Pancreas (tissue), 10 donors: ENCODE results near the gene ACTN4. TPM values are rescaled to one million over a fixed set of nuclear protein-coding genes. Genes with fewer than 3 reads are reported as not detected.

Experiments
- ATAC-seq, 4 donors: fragments of 200-7000 bp; cut with Tn5 transposase; one replicate each; pipeline versions ENCODE4 v1.8.0 to v1.9.1; 2020; ENCODE audit warnings: mild to moderate bottlenecking in 4 of 4, moderate library complexity in 4 of 4
- DNase-seq, 6 donors: peaks; one replicate each; pipeline ENCODE4 v3.0.0-alpha.2; 2020
- FAIRE-seq: peaks from 2 replicates; lab custom pipeline; 2012; peaks lifted over from hg19 to GRCh38; lab: Jason Lieb, UNC
- H3K27ac ChIP-seq, 4 donors: fragments of 200-600 bp; sonication (generic); 1 replicate in 3 of 4; 2 replicates in 1 of 4; pipeline versions ENCODE4 v1.5.0 to v1.8.0; 2020
- H3K27me3 ChIP-seq, 4 donors: fragments of 200-600 bp; one replicate each; pipeline ENCODE4 v1.8.0; 2021
- H3K36me3 ChIP-seq, 3 donors: fragments of 200-600 bp; sonication (generic) in 1 of 3; one replicate each; pipeline versions ENCODE4 v1.5.0 to v1.8.0; 2020 to 2021
- H3K4me1 ChIP-seq, 3 donors: fragments of 200-600 bp; one replicate each; pipeline ENCODE4 v1.8.0; 2021
- H3K4me3 ChIP-seq, 4 donors: fragments of 200-600 bp; sonication (generic) in 2 of 4; one replicate each; pipeline versions ENCODE4 v1.5.0 to v1.8.0; 2020 to 2021
- H3K9me3 ChIP-seq, 4 donors: fragments of 200-600 bp; one replicate each; pipeline ENCODE4 v1.8.0; 2021
- whole genome bisulfite sequencing, 2 donors: extraction: QIAGEN DNeasy Blood & Tissue Kit; methylation state at CpG; one replicate each; pipeline ENCODE4 v1.1.7; 2013; 5-methylcytosine and 5-hydroxymethylcytosine counted together
- intact Hi-C, 3 donors: fragments of 100-400 bp; cut with DNase I; formaldehyde crosslinking; loops; one replicate each; pipeline versions ENCODE4 v1.11.1 to v1.14.2; 2022
- polyA plus RNA-seq, 2 donors: library from polyadenylated mRNA; stranded (reverse); fragments of 200-250 nt; gene quantifications; one replicate each; pipeline ENCODE4 v1.2.3, GENCODE V29; 2013
- total RNA-seq, 6 donors: library from RNA; stranded (reverse); fragmentation: NEBNext Ultra II Directional in 4 of 6; extraction: Animal tissue kit (Norgen Biotek cat#: 25700) in 4 of 6; gene quantifications; one replicate each; pipeline versions ENCODE4 v1.2.1 to v1.2.4, GENCODE V29; 2021 to 2023
- TF ChIP-seq, protein P1 (sequence below), 4 donors: fragments of 200-600 bp; sonication (generic) in 3 of 4; IDR thresholded peaks; one replicate each; pipeline versions ENCODE4 v1.5.0 to v1.8.0; 2021; ENCODE audit warnings: antibody characterized with exemption in 4 of 4
- donor health status: healthy with polysubstance abuse.
- donor health status: DM: no; HTN: no; CAD: no; lungs with moderate emphysema.
- donor health status: DM: no; HTN: no; CAD: no.
- donor health status: control.
- donor health status: control.
- donor health status: Bipolar disorder and iron deficiency.
- donor health status: DM: yes; HTN: yes; CAD: no.
- donor health status: DM: no; HTN: no; CAD: no.
- donor health status: DM: no; HTN: no; CAD: no.
- donor health status: DM: yes; HTN: yes; CAD: no.

Gene ACTN4
- total and polyA plus RNA-seq, 8 donors = 98.2 to 284 (median 187) TPM

DNA sequence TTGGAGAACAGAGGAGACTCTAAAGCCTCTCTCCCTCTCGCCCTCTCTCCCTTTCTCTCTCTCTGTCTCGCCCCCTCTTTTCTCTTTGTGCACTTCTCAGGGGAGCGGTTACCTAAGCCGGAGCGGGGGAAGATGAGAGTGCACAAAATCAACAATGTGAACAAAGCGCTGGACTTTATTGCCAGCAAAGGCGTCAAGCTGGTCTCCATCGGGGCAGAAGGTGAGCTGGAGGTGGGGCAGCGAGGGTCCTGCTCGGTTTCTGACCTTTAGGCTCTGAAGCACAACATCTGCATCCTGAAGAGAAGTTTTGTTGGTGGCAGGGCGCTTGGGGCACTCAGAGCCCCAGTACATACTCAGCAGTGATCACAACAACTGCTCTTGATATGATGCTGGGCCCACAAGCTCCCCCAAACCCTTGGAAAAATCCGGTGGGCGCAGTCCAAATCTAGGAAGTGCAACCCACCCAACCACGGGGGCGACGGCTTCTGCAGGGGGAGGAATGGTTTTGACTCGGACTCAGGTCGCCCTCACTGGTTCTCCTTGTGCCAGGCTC lies 53.5 kb downstream of the ACTN4 start:
- H3K36me3 ChIP-seq = peaks cover 0 to 44% (median 17%) of the 10 kb centered on the region in 3 donors
- WGBS, 2 donors = 79 to 83% methylated on average over 18 of the region's 18 CpGs
- H3K4me1 ChIP-seq = no peaks in the 10 kb centered on the region
- DNase-seq (no peak), ATAC-seq (no peak), FAIRE-seq (no peak)
- no peak overlapping the region for H3K4me3 ChIP-seq
- no peaks in the 10 kb centered on the region for H3K27me3 ChIP-seq
- intact Hi-C loops = no loop called here
- TF ChIP-seq, protein P1, sequence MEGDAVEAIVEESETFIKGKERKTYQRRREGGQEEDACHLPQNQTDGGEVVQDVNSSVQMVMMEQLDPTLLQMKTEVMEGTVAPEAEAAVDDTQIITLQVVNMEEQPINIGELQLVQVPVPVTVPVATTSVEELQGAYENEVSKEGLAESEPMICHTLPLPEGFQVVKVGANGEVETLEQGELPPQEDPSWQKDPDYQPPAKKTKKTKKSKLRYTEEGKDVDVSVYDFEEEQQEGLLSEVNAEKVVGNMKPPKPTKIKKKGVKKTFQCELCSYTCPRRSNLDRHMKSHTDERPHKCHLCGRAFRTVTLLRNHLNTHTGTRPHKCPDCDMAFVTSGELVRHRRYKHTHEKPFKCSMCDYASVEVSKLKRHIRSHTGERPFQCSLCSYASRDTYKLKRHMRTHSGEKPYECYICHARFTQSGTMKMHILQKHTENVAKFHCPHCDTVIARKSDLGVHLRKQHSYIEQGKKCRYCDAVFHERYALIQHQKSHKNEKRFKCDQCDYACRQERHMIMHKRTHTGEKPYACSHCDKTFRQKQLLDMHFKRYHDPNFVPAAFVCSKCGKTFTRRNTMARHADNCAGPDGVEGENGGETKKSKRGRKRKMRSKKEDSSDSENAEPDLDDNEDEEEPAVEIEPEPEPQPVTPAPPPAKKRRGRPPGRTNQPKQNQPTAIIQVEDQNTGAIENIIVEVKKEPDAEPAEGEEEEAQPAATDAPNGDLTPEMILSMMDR (IDR thresholded peaks at IDR 0.05) = no peak
- peak overlapping the region; percentile 39 to 65 (median 52) for H3K27ac ChIP-seq
- H3K9me3 ChIP-seq = no peaks in the 10 kb centered on the region

DNA sequence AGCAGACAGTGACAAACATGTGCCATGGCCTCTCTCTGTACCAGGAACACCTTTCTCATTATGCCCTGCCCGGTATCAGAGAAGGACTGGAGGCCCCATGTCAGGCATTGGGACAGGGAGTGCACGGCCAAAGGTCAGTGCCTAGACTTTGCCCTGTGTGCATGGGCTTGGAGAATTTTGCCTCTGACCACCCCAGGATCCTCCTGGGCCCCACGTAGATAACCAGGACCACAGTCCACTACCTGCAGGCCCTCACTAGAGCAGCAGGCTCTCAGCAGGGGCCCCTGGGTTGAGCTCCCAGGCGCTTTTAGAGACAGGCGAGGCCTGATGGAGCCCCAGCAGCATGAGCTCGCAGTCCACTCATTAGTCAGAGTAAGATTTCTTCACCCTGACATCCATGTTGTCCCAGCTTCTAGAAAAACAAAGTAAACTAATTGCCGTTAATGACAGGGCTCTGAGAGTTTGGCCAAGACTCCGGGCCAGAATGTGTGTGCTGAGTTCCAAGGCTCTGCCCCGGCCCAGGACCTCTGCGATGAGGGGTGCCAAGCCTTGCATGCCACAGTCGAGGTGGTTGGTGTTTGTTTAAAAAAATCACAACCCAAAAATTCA lies 54.1 kb downstream of the ACTN4 start:
- H3K27me3 ChIP-seq = no peaks in the 10 kb centered on the region
- H3K4me1 ChIP-seq = peaks cover 0 to under 1% (median 0%) of the 10 kb centered on the region in 3 donors
- TF ChIP-seq, protein P1 (IDR thresholded peaks at IDR 0.05) = no peak
- WGBS, 2 donors = 44 to 56% methylated on average over 11 of the region's 11 CpGs
- DNase-seq = no peak
- no peak for FAIRE-seq
- peaks cover 3 to 45% (median 18%) of the 10 kb centered on the region in 3 donors for H3K36me3 ChIP-seq
- H3K27ac ChIP-seq = peak overlapping the region; percentile 42 to 65 (median 52)
- intact Hi-C loops = no loop called here
- no peaks in the 10 kb centered on the region for H3K9me3 ChIP-seq
- H3K4me3 ChIP-seq = no peak overlapping the region
- peak; percentile 8 to 43 (median 21) for ATAC-seq

DNA sequence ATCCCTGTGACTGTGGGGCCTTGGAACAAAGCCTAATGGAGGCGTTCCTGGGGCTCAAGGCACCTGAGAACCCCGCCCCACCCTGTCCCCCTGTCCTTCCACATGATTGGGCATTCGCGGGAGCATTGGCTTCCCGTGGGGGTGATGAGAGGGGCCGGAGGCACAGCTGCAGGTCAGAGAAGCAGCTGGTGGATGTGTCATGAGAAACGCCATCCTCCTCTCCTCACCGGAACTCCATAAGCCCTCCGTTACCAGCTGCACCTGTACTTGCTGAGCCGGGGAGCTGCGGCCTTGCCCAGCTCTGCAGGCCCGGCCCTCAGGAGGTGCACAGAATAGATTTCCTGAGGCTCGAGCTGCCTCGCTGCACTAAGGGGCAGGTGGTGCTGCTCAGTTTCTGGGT lies 54.8 kb downstream of the ACTN4 start:
- FAIRE-seq = no peak
- no peaks in the 10 kb centered on the region for H3K9me3 ChIP-seq
- intact Hi-C loops = no loop called here
- H3K27me3 ChIP-seq = no peaks in the 10 kb centered on the region
- ATAC-seq = peak in 2 of 4 donors; percentile 2 to 6
- peaks cover 3 to 50% (median 24%) of the 10 kb centered on the region in 3 donors for H3K36me3 ChIP-seq
- H3K27ac ChIP-seq = peak overlapping the region in 3 of 4 donors; percentile 42 to 65 (median 57)
- WGBS, 2 donors = 69 to 79% methylated on average over 14 of the region's 14 CpGs
- no peak for DNase-seq
- H3K4me3 ChIP-seq = no peak overlapping the region
- peaks cover 0 to 8% (median 0%) of the 10 kb centered on the region in 3 donors for H3K4me1 ChIP-seq
- TF ChIP-seq, protein P1 (IDR thresholded peaks at IDR 0.05) = no peak

DNA sequence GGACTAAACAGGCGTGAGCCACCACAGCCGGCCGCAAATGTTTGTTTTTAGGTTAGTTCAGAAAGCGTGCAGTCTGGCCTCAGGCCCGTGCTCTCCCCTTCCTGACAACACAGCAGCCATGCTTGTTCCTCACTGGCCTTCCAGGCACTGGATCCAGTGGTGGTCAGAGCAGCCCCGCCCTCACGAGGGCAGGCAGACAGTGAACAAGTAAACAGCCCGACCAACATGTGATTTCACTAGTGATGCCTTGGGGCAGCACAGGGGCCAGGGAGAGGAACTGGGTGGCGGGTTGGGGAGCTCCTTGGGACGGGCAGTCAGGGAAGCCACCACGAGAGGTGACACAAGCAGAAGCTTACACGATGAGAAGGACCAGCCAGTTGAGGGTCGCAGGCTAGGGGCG lies 56.1 kb downstream of the ACTN4 start:
- intact Hi-C loops = no loop called here
- Histone ChIP-seq H3K36me3 (peaks cover 7 to 58% (median 31%) of the 10 kb centered on the region in 3 donors), H3K27me3 (no peaks in the 10 kb centered on the region), H3K27ac (no peak overlapping the region), H3K4me3 (no peak overlapping the region), H3K4me1 (peaks cover 0 to 12% (median 0%) of the 10 kb centered on the region in 3 donors), H3K9me3 (no peaks in the 10 kb centered on the region)
- no peak for ATAC-seq
- FAIRE-seq = no peak
- WGBS, 2 donors = 93% methylated on average over 14 of the region's 14 CpGs
- no peak for DNase-seq
- TF ChIP-seq, protein P1 (IDR thresholded peaks at IDR 0.05) = no peak
